ENCODE measurements around the gene ADNP. TPM values are rescaled to one million over a fixed set of nuclear protein-coding genes. Genes with fewer than 3 reads are reported as not detected.

ADNP gene
- polyA plus RNA-seq, 1 donor from 2014 or later, result 78.5 TPM

DNA sequence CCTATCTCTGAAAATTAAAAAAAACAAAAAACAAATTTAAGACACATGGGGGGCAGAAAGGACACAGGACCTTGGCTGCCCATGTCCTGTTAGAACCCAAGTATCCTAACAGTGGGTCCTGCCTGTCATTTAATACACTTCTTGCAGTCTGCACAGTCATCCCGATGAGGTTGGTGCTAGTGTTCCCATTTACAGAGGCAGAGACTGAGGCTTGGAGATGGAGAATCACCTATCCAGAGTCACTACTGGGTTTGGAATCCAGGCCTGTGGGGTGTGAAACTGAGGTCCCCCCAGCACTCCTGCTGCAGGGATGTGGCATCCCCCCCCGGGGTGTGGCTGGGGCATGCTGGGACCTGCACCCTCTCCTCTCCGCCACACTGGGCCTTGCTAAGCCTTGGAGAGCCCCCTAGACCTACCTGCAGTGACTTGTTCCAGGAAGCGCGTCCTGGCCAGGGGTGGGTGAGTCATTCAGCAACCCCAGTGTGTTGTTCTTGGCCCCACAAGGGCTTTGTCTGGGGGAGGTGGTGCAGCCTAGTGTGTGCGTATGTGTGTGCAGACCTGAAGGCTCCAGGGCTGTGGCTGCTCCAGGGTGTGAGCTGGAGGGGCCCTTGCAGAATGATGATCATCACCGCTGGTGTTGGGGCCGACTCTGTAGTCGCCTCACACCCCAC is 86.7 kb downstream of the ADNP start:
- no peak overlapping the region for H3K27ac ChIP-seq (ENCODE audit: low read length)
- H3K9ac ChIP-seq (ENCODE audit: low read length), result no peak overlapping the region
- H3K4me3 ChIP-seq (ENCODE audit: low read length), result no peak overlapping the region
- no peaks in the 10 kb centered on the region for H3K36me3 ChIP-seq (ENCODE audit: insufficient read depth, low read length)
- no peak for TF ChIP-seq TAF1 (IDR thresholded peaks at IDR 0.05; ENCODE audit: low read depth)
- TF ChIP-seq REST (IDR thresholded peaks at IDR 0.05; ENCODE audit: borderline replicate concordance), result no peak
- no peak for TF ChIP-seq RAD21 (conservative IDR thresholded peaks at IDR 0.05)
- no peak for TF ChIP-seq EP300 (conservative IDR thresholded peaks at IDR 0.05; ENCODE audit: poor library complexity, severe bottlenecking)
- TF ChIP-seq, protein P1, sequence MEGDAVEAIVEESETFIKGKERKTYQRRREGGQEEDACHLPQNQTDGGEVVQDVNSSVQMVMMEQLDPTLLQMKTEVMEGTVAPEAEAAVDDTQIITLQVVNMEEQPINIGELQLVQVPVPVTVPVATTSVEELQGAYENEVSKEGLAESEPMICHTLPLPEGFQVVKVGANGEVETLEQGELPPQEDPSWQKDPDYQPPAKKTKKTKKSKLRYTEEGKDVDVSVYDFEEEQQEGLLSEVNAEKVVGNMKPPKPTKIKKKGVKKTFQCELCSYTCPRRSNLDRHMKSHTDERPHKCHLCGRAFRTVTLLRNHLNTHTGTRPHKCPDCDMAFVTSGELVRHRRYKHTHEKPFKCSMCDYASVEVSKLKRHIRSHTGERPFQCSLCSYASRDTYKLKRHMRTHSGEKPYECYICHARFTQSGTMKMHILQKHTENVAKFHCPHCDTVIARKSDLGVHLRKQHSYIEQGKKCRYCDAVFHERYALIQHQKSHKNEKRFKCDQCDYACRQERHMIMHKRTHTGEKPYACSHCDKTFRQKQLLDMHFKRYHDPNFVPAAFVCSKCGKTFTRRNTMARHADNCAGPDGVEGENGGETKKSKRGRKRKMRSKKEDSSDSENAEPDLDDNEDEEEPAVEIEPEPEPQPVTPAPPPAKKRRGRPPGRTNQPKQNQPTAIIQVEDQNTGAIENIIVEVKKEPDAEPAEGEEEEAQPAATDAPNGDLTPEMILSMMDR (IDR thresholded peaks at IDR 0.05; ENCODE audit: poor library complexity, severe bottlenecking), result no peak
- TF ChIP-seq POLR2AphosphoS5 (IDR thresholded peaks at IDR 0.05), result no peak
- TF ChIP-seq EZH2 (IDR thresholded peaks at IDR 0.05; ENCODE audit: borderline replicate concordance, insufficient read depth, low read length, poor library complexity, severe bottlenecking), result no peak
- TF ChIP-seq MXI1 (conservative IDR thresholded peaks at IDR 0.05; ENCODE audit: poor library complexity, severe bottlenecking), result no peak
- no peak for TF ChIP-seq SMC3 (conservative IDR thresholded peaks at IDR 0.05; ENCODE audit: poor library complexity)
- no peak overlapping the region for H2AFZ ChIP-seq (ENCODE audit: low read depth, low read length)
- H4K20me1 ChIP-seq (ENCODE audit: insufficient read depth), result no peaks in the 10 kb centered on the region
- H3K9me2 ChIP-seq (ENCODE audit: insufficient read depth, low read length), result no peaks in the 10 kb centered on the region
- H3K79me2 ChIP-seq (replicated peaks; ENCODE audit: insufficient read depth, low read length), result no peaks in the 10 kb centered on the region
- no peaks in the 10 kb centered on the region for H3K9me3 ChIP-seq (ENCODE audit: low read length)
- H3K27me3 ChIP-seq (ENCODE audit: insufficient read depth, low read depth, low read length), result no peaks in the 10 kb centered on the region
- no peak overlapping the region for H3K4me2 ChIP-seq (ENCODE audit: low read length)
- H3F3A ChIP-seq (ENCODE audit: insufficient read depth, low read length, poor library complexity, severe bottlenecking), result no peaks in the 10 kb centered on the region

- Histone ChIP-seq H3K4me2 (ENCODE audit: low read length) (no peak overlapping the region), H3K79me2 (replicated peaks; ENCODE audit: insufficient read depth, low read length) (no peaks in the 10 kb centered on the region), H3K9me2 (ENCODE audit: insufficient read depth, low read length) (no peaks in the 10 kb centered on the region), H4K20me1 (ENCODE audit: insufficient read depth) (no peaks in the 10 kb centered on the region), H3K27me3 (ENCODE audit: insufficient read depth, low read depth, low read length) (no peaks in the 10 kb centered on the region), H3K27ac (ENCODE audit: low read length) (no peak overlapping the region), H3K9ac (ENCODE audit: low read length) (no peak overlapping the region), H3K9me3 (ENCODE audit: low read length) (no peaks in the 10 kb centered on the region), H2AFZ (ENCODE audit: low read depth, low read length) (no peak overlapping the region), H3F3A (ENCODE audit: insufficient read depth, low read length, poor library complexity, severe bottlenecking) (no peaks in the 10 kb centered on the region), H3K4me3 (ENCODE audit: low read length) (no peak overlapping the region), H3K36me3 (ENCODE audit: insufficient read depth, low read length) (no peaks in the 10 kb centered on the region)
- TF ChIP-seq TAF1 (IDR thresholded peaks at IDR 0.05; ENCODE audit: low read depth), result no peak
- TF ChIP-seq REST (IDR thresholded peaks at IDR 0.05; ENCODE audit: borderline replicate concordance), result no peak
- TF ChIP-seq, protein P1 (IDR thresholded peaks at IDR 0.05; ENCODE audit: poor library complexity, severe bottlenecking), result no peak
- no peak for TF ChIP-seq EZH2 (IDR thresholded peaks at IDR 0.05; ENCODE audit: borderline replicate concordance, insufficient read depth, low read length, poor library complexity, severe bottlenecking)
- TF ChIP-seq POLR2AphosphoS5 (IDR thresholded peaks at IDR 0.05), result no peak
- TF ChIP-seq SMC3 (conservative IDR thresholded peaks at IDR 0.05; ENCODE audit: poor library complexity), result no peak
- TF ChIP-seq EP300 (conservative IDR thresholded peaks at IDR 0.05; ENCODE audit: poor library complexity, severe bottlenecking), result no peak
- no peak for TF ChIP-seq RAD21 (conservative IDR thresholded peaks at IDR 0.05)
- TF ChIP-seq MXI1 (conservative IDR thresholded peaks at IDR 0.05; ENCODE audit: poor library complexity, severe bottlenecking), result no peak
These were observed 87.6 kb downstream of the ADNP start for GRCh38 chr20:50843331-50844276.

All from neural cell (in vitro differentiated cells).